OCI-LY3 (cell line): Measurements from ENCODE around the gene MPZL1.

Experiments
- H2AFZ ChIP-seq: fragments of 200-600, 300-600 bp; shearing (Covaris generic); 2 replicates; pipeline ENCODE4 v1.6.0; 2014; ENCODE audit warnings: antibody characterized with exemption, low read depth, low read length
- H3K27ac ChIP-seq: fragments of 200-600, 300-600 bp; sonication (generic); 2 replicates; pipeline ENCODE4 v1.5.1; 2014; ENCODE audit warnings: mild to moderate bottlenecking, low read length, moderate library complexity, mixed read lengths
- H3K27me3 ChIP-seq: fragments of 200-600, 300-600 bp; sonication (generic); 2 replicates; pipeline ENCODE4 v1.6.1; 2014; ENCODE audit warnings: low read depth, low read length, mixed read lengths
- H3K36me3 ChIP-seq: fragments of 200-600, 300-600 bp; sonication (generic); replicated peaks from 2 replicates; pipeline ENCODE3; 2014; ENCODE audit warnings: low read depth, low read length, mixed read lengths
- H3K4me1 ChIP-seq: fragments of 300-600, 200-600 bp; sonication (generic); 2 replicates; pipeline ENCODE4 v1.6.1; 2014; ENCODE audit warnings: low read length, mixed read lengths
- H3K4me2 ChIP-seq: fragments of 200-600, 300-600 bp; sonication (generic); 2 replicates; pipeline ENCODE4 v1.6.1; 2014; ENCODE audit warnings: low read length, mixed read lengths
- H3K4me3 ChIP-seq: fragments of 300-600, 200-600 bp; sonication (generic); 2 replicates; pipeline ENCODE4 v1.5.1; 2014; ENCODE audit warnings: antibody characterized with exemption, mild to moderate bottlenecking, low read length, moderate library complexity
- H3K79me2 ChIP-seq: fragments of 300-600, 200-600 bp; shearing (Covaris generic); 2 replicates; pipeline ENCODE4 v1.6.1; 2014; ENCODE audit warnings: mild to moderate bottlenecking, low read length, mixed read lengths
- H3K9ac ChIP-seq: fragments of 300-600, 200-600 bp; shearing (Covaris generic); 2 replicates; pipeline ENCODE4 v1.6.0; 2014; ENCODE audit warnings: mild to moderate bottlenecking, low read length, moderate library complexity
- H3K9me3 ChIP-seq: fragments of 200-600, 300-600 bp; shearing (Covaris generic); 2 replicates; pipeline ENCODE4 v1.6.1; 2014; ENCODE audit warnings: low read length, mixed read lengths; ENCODE audit not compliant: insufficient read depth
- H4K20me1 ChIP-seq: fragments of 200-600, 300-600 bp; sonication (generic); 2 replicates; pipeline ENCODE4 v1.6.1; 2016; ENCODE audit warnings: low read length, mixed read lengths; ENCODE audit not compliant: insufficient read depth
- EZH2phosphoT487 ChIP-seq: fragments of 200-600 bp; shearing (Covaris generic); IDR thresholded peaks from 2 replicates; pipeline ENCODE4 v1.6.1; 2018; ENCODE audit warnings: antibody characterized with exemption, mixed run types, low read depth
- TF ChIP-seq, protein P1 (sequence below): fragments of 200-600, 300-600 bp; sonication (generic); IDR thresholded peaks from 2 replicates; pipeline ENCODE4 v1.5.1; 2014; ENCODE audit warnings: antibody characterized with exemption, low read length, low read depth

The MPZL1 gene

DNA sequence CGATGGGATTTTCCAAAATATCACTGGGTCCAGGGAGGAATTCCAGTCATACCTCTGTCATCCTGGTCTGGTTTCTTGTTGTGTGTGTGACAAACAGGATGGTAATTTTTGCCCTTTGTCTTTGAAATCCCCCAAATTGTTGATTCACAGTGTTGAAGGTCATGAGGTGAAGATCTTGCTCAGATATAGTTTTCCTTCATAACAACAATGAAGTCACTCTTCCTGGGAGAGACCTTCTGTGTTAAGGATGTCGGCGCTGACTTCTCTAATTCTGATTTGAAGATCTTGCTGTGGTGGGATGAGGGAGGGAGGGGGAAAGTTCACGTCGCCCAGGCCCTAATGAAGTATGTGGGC lies 32.2 kb upstream of the MPZL1 start:
- Histone ChIP-seq H3K4me1 (peaks cover 13% of the 10 kb centered on the region), H4K20me1 (no peaks in the 10 kb centered on the region), H3K36me3 (no peaks in the 10 kb centered on the region), H3K79me2 (no peaks in the 10 kb centered on the region), H3K4me3 (no peak overlapping the region), H3K27ac (no peak overlapping the region), H2AFZ (no peak overlapping the region), H3K27me3 (peaks cover 12% of the 10 kb centered on the region; the same call in 1 of the 2 replicates), H3K9me3 (no peaks in the 10 kb centered on the region), H3K4me2 (no peak overlapping the region), H3K9ac (no peak overlapping the region)
- TF ChIP-seq, protein P1, sequence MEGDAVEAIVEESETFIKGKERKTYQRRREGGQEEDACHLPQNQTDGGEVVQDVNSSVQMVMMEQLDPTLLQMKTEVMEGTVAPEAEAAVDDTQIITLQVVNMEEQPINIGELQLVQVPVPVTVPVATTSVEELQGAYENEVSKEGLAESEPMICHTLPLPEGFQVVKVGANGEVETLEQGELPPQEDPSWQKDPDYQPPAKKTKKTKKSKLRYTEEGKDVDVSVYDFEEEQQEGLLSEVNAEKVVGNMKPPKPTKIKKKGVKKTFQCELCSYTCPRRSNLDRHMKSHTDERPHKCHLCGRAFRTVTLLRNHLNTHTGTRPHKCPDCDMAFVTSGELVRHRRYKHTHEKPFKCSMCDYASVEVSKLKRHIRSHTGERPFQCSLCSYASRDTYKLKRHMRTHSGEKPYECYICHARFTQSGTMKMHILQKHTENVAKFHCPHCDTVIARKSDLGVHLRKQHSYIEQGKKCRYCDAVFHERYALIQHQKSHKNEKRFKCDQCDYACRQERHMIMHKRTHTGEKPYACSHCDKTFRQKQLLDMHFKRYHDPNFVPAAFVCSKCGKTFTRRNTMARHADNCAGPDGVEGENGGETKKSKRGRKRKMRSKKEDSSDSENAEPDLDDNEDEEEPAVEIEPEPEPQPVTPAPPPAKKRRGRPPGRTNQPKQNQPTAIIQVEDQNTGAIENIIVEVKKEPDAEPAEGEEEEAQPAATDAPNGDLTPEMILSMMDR = no peak
- no peak for TF ChIP-seq EZH2phosphoT487

GRCh38 chr1:167690053-167690452 lies 31.7 kb upstream of the MPZL1 start:
- Histone ChIP-seq H3K79me2 (no peaks in the 10 kb centered on the region), H3K4me2 (no peak overlapping the region), H2AFZ (no peak overlapping the region), H3K27ac (no peak overlapping the region), H3K4me3 (no peak overlapping the region), H3K36me3 (no peaks in the 10 kb centered on the region), H3K9ac (no peak overlapping the region), H3K9me3 (no peaks in the 10 kb centered on the region), H4K20me1 (no peaks in the 10 kb centered on the region), H3K27me3 (peaks cover 12% of the 10 kb centered on the region; the same call in 1 of the 2 replicates), H3K4me1 (peaks cover 15% of the 10 kb centered on the region)
- TF ChIP-seq EZH2phosphoT487 = no peak
- TF ChIP-seq, protein P1 = no peak

DNA sequence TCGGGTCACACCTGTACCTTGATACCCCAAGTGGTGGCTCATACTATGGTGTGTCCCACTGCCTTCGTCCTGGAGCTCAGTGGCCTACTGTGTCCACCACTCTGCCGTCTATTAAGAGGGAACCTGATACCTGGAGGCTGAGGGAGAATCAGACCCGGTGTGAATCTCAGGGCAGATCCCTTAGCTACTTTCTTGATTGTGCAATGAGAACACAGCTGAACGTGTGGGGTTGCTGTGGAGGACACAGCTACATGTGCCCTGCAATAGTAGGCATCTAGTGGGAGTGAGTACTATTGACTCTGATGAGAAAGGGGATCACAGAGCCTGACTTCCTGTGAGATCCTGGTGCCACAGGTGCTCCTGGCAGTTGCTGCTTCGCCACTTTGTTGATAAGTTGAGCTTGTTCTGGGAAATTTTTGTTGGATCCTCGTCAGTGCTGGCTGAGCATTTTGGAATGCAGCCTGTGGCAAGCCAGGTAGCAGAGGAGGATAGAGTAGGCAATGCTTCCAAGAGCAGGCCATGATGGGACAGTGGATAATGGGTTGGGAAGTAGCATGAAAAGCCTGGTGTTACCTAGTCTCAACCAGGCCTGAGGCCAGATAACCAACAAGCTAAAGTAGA lies 28.2 kb upstream of the MPZL1 start:
- no peaks in the 10 kb centered on the region for H3K79me2 ChIP-seq
- no peak overlapping the region for H2AFZ ChIP-seq
- H4K20me1 ChIP-seq = no peaks in the 10 kb centered on the region
- no peak overlapping the region for H3K4me3 ChIP-seq
- no peaks in the 10 kb centered on the region for H3K9me3 ChIP-seq
- no peak overlapping the region for H3K4me2 ChIP-seq
- no peaks in the 10 kb centered on the region for H3K36me3 ChIP-seq
- peaks cover 9% of the 10 kb centered on the region for H3K4me1 ChIP-seq
- H3K27ac ChIP-seq = no peak overlapping the region
- TF ChIP-seq, protein P1 = no peak
- no peak for TF ChIP-seq EZH2phosphoT487
- H3K9ac ChIP-seq = no peak overlapping the region
- H3K27me3 ChIP-seq = peaks cover 12% of the 10 kb centered on the region; the same call in 1 of the 2 replicates

DNA sequence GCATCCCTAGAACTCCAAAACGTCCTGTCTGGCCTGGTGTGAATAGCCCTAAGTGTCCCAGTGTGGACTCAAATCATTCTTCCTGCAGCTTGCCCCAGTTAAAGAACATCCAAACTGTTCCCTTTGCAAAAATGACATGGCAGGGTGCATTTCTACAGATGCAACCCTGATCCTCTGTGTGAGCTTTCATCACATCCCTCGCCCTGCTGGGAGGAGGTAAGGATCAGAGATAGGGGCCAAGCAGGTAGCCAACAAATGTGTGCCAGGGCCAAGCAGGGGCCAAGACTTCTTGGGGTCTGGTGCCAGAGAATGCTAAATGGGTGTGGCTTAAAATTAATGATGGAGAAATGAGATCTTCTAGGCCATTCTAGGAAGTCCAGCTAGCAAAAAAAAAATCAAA lies 27.1 kb upstream of the MPZL1 start:
- H3K4me3 ChIP-seq = no peak overlapping the region
- TF ChIP-seq, protein P1 = no peak
- no peak for TF ChIP-seq EZH2phosphoT487
- H3K79me2 ChIP-seq = no peaks in the 10 kb centered on the region
- H3K4me2 ChIP-seq = no peak overlapping the region
- H4K20me1 ChIP-seq = no peaks in the 10 kb centered on the region
- no peaks in the 10 kb centered on the region for H3K9me3 ChIP-seq
- H3K36me3 ChIP-seq = no peaks in the 10 kb centered on the region
- no peak overlapping the region for H3K27ac ChIP-seq
- no peak overlapping the region for H2AFZ ChIP-seq
- H3K27me3 ChIP-seq = peaks cover 12% of the 10 kb centered on the region; the same call in 1 of the 2 replicates
- peaks cover 8% of the 10 kb centered on the region for H3K4me1 ChIP-seq
- no peak overlapping the region for H3K9ac ChIP-seq
